C4-2B (cell line): ENCODE data around the gene SNPH.

ENCODE experiments used
- H3K27ac ChIP-seq: fragments of 450-650 bp; 2 replicates; pipeline ENCODE4 v1.5.1; 2017
- CTCF ChIP-seq: fragments of 450-650 bp; conservative IDR thresholded peaks from 2 replicates; pipeline ENCODE4 v1.5.1; 2017; ENCODE audit warnings: mild to moderate bottlenecking
- ZFX ChIP-seq: fragments of 450-650 bp; IDR thresholded peaks from 2 replicates; pipeline ENCODE4 v1.6.1; 2017

The SNPH gene

GRCh38 chr20:1306316-1307135, 40.4 kb downstream of the SNPH start:
- TF ChIP-seq CTCF (no peak), ZFX (no peak)
- H3K27ac ChIP-seq, result no peak overlapping the region

- no peak overlapping the region for H3K27ac ChIP-seq
- TF ChIP-seq CTCF (no peak), ZFX (no peak)
These were observed 41.1 kb downstream of the SNPH start for GRCh38 chr20:1307171-1307570.

- TF ChIP-seq CTCF (no peak), ZFX (no peak)
- H3K27ac ChIP-seq, result no peak overlapping the region
These were observed 41.5 kb downstream of the SNPH start for GRCh38 chr20:1307571-1307971.

- TF ChIP-seq CTCF, result no peak
- TF ChIP-seq ZFX, result no peak
- H3K27ac ChIP-seq, result no peak overlapping the region
These were observed 42.1 kb downstream of the SNPH start for GRCh38 chr20:1308067-1308701.

- no peak overlapping the region for H3K27ac ChIP-seq
These were observed 42.6 kb downstream of the SNPH start for GRCh38 chr20:1308702-1309095.

GRCh38 chr20:1309439-1309847, 43.3 kb downstream of the SNPH start:
- no peak for TF ChIP-seq CTCF
- no peak for TF ChIP-seq ZFX
- no peak overlapping the region for H3K27ac ChIP-seq

More at GRCh38 chr20:1308702-1309095, 42.6 kb downstream of the SNPH start:
- TF ChIP-seq CTCF (no peak), ZFX (no peak)

GRCh38 chr20:1310071-1310470, 44.0 kb downstream of the SNPH start:
- TF ChIP-seq ZFX, result no peak
- TF ChIP-seq CTCF, result no peak
- H3K27ac ChIP-seq, result no peak overlapping the region
